HEK293T (cell line): ENCODE results near the gene ETDC.
"Not testable (repeated sequence)": the region's sequence is repeated elsewhere in the genome, so short reads cannot be mapped to it uniquely, and the experiment has no call there.

Source experiments
- CTCF ChIA-PET: fragments of 350-600 bp; formaldehyde crosslinking; extraction: SDS; loops from one replicate; lab custom pipeline; 2021; ENCODE audit warnings: antibody characterized with exemption, inconsistent platforms; lab: Yijun Ruan, JAX
- POLR2A ChIA-PET: fragments of 350-600 bp; formaldehyde crosslinking; extraction: SDS; loops from one replicate; lab custom pipeline; 2020; ENCODE audit warnings: antibody characterized with exemption, inconsistent platforms; lab: Yijun Ruan, JAX
- DNase-seq: peaks from one replicate; pipeline ENCODE4 v3.0.0; 2012; ENCODE audit warnings: mixed read lengths; ENCODE audit errors: extremely low spot score
- ARNT ChIP-seq: fragments of 450-650 bp; IDR thresholded peaks from 2 replicates; pipeline ENCODE4 v1.6.1; 2017; ENCODE audit warnings: mild to moderate bottlenecking
- BHLHE40 ChIP-seq: fragments of 450-650 bp; IDR thresholded peaks from 2 replicates; pipeline ENCODE4 v1.6.1; 2016; ENCODE audit warnings: mild to moderate bottlenecking, moderate library complexity, borderline replicate concordance
- CTBP1 ChIP-seq: fragments of 450-650 bp; IDR thresholded peaks from 2 replicates; pipeline ENCODE4 v1.6.1; 2016; ENCODE audit warnings: borderline replicate concordance
- ELF4 ChIP-seq: fragments of 450-650 bp; IDR thresholded peaks from 2 replicates; pipeline ENCODE4 v1.6.1; 2017; ENCODE audit warnings: antibody characterized with exemption
- FOXA1 ChIP-seq: fragments of 450-650 bp; IDR thresholded peaks from 2 replicates; pipeline ENCODE4 v1.6.1; 2016; ENCODE audit warnings: mild to moderate bottlenecking
- FOXK2 ChIP-seq: fragments of 450-650 bp; IDR thresholded peaks from 2 replicates; pipeline ENCODE4 v1.6.1; 2016; ENCODE audit warnings: mild to moderate bottlenecking
- FOXM1 ChIP-seq: fragments of 450-650 bp; IDR thresholded peaks from 2 replicates; pipeline ENCODE4 v1.6.1; 2017; ENCODE audit warnings: mild to moderate bottlenecking, borderline replicate concordance
- HDGF ChIP-seq: fragments of 450-650 bp; IDR thresholded peaks from 2 replicates; pipeline ENCODE4 v1.6.1; 2017; ENCODE audit warnings: antibody characterized with exemption, borderline replicate concordance
- L3MBTL2 ChIP-seq: fragments of 450-650 bp; conservative IDR thresholded peaks from 2 replicates; pipeline ENCODE4 v1.6.1; 2016; ENCODE audit warnings: mild to moderate bottlenecking
- LEF1 ChIP-seq: fragments of 450-650 bp; IDR thresholded peaks from 2 replicates; pipeline ENCODE4 v1.6.1; 2017; ENCODE audit warnings: mild to moderate bottlenecking, borderline replicate concordance
- NFRKB ChIP-seq: fragments of 450-650 bp; IDR thresholded peaks from 2 replicates; pipeline ENCODE4 v1.6.1; 2016; ENCODE audit warnings: mild to moderate bottlenecking, moderate library complexity
- PKNOX1 ChIP-seq: fragments of 450-650 bp; IDR thresholded peaks from 2 replicates; pipeline ENCODE4 v1.6.1; 2016
- SP1 ChIP-seq: fragments of 450-650 bp; IDR thresholded peaks from 2 replicates; pipeline ENCODE4 v1.6.1; 2017
- SUZ12 ChIP-seq: fragments of 450-650 bp; IDR thresholded peaks from 2 replicates; pipeline ENCODE4 v1.6.1; 2016; ENCODE audit warnings: mild to moderate bottlenecking
- TARDBP ChIP-seq: fragments of 450-650 bp; IDR thresholded peaks from 2 replicates; pipeline ENCODE4 v1.6.1; 2016
- ZNF384 ChIP-seq: fragments of 450-650 bp; IDR thresholded peaks from 2 replicates; pipeline ENCODE4 v1.6.1; 2016

ETDC gene

GRCh38 chrX:135309430-135309923 is at the start of gene ETDC:
ETDC (plus strand) TSS chrX:135309480; CDS start chrX:135309480, 0 bp downstream.
- no peak for DNase-seq
- TF ChIP-seq PKNOX1 (no peak), NFRKB (no peak), BHLHE40 (no peak)
- POLR2A ChIA-PET: no interaction called here
- CTCF ChIA-PET: no interaction called here

- POLR2A ChIA-PET, DNase-seq: not testable (repeated sequence)
- CTCF ChIA-PET: interaction anchor here (0.6 kb wide), 1 partner anchor 247 kb away, joined by 3 read pairs; no protein-coding TSS in a partner anchor
Measured at GRCh38 chrX:135260976-135261375, 48.3 kb upstream of the ETDC start.

DNA sequence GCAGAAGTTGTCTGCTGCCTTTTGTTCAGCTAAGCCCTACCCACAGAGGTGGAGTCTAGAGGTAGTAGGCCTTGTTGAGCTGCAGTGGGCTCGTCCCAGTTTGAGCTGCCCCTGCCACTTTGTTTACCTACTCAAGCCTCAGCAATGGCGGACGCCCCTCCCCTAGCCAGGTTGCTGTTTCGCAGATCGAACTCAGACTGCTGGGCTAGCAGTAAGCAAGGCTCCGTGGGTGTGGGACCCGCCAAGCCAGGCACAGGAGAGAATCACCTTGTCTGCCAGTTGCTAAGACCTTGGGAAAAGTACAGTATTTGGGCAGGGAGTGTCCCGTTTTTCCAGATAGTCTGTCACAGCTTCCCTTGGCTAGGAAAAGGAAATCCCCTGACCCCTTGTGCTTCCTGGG is 45.9 kb upstream of the ETDC start:
- POLR2A ChIA-PET, CTCF ChIA-PET, DNase-seq: not testable (repeated sequence)

DNA sequence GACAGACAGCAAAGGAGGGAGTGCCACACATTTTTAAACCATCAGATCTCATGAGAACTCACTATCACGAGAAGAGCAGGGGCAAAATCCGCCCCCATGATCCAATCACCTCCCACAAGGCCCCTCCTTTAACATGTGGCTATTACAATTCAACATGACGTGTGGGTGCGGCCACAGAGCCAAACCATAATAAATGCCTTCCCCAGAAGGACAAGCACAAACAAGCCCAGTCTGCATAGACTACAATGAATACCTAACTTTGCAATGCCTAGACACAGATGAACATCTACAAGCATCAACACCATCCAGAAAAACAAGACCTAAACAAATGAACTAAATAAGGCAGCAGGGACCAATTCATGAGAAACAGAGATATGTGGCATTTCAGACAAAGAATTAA is 45.1 kb upstream of the ETDC start:
- TF ChIP-seq ZNF384 (no peak), L3MBTL2 (no peak), FOXA1 (no peak), NFRKB (no peak), PKNOX1 (no peak), BHLHE40 (no peak), SUZ12 (no peak), ARNT (no peak), HDGF (no peak), ELF4 (no peak), CTBP1 (no peak), LEF1 (no peak), FOXM1 (no peak), FOXK2 (no peak), SP1 (no peak), TARDBP (no peak)
- CTCF ChIA-PET: no interaction called here
- POLR2A ChIA-PET: no interaction called here
- DNase-seq: no peak

DNA sequence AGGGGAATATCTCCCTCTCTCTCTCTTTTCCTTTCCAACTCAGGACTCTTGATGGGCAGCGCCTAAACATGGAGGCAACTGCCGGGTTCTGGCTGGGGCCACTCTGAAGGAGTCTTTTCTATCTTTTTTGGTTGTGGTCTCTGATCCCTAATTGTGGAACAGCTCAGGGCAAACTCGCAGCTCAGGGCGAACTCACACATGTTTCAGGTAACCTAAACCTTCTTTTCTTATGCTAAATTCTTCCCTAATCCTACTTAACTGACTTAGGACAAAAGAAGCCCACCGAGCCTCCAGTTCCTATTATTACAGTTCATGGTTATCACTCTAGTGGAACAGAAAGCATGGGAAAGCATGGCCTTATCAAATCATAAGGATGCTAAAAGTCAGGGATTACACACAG is 36.1 kb upstream of the ETDC start:
- ChIA-PET POLR2A (no interaction called here), CTCF (no interaction called here)
- DNase-seq: no peak
- TF ChIP-seq LEF1: no peak
- TF ChIP-seq ARNT: no peak
- TF ChIP-seq ZNF384: no peak
- no peak for TF ChIP-seq NFRKB
- TF ChIP-seq FOXM1: no peak
- TF ChIP-seq FOXA1: no peak
- TF ChIP-seq PKNOX1: no peak
- no peak for TF ChIP-seq FOXK2
- no peak for TF ChIP-seq L3MBTL2

DNA sequence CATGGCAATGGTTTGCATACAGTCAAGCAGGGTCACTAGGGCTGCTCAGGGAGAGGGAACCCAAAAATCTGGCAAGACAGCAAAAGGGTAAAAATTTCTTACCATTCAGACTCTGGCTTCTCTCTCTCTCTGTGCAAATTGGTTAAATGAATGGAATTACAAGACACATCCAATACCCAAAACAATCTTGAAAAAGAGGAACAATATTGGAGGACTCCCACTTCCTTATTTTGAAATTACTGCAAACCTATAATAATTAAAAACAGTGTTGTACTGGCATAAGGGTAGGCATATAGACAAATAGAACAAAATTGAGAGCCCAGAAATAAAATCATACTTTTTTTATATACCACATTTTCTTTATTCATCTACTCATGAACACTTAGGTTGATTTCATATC is 33.3 kb upstream of the ETDC start:
- ChIA-PET CTCF (no interaction called here), POLR2A (no interaction called here)
- TF ChIP-seq LEF1 (no peak), ARNT (no peak), FOXA1 (no peak), CTBP1 (no peak), FOXK2 (no peak)
- DNase-seq: no peak

GRCh38 chrX:135287266-135287823 is 21.9 kb upstream of the ETDC start:
- POLR2A ChIA-PET: no interaction called here
- CTCF ChIA-PET: no interaction called here

More at GRCh38 chrX:135287266-135287823, 21.9 kb upstream of the ETDC start:
- DNase-seq: no peak
- TF ChIP-seq FOXA1: no peak
- no peak for TF ChIP-seq L3MBTL2
- TF ChIP-seq BHLHE40: no peak
- TF ChIP-seq LEF1: no peak
